ENCODE data around the gene ARHGAP6.

ARHGAP6 gene

GRCh38 chrX:11446336-11446735 is 219.4 kb downstream of the ARHGAP6 start:
- Histone ChIP-seq H3K79me2 (ENCODE audit: insufficient read depth, low read depth) (no peaks in the 10 kb centered on the region), H3K4me1 (ENCODE audit: low read depth, poor library complexity, severe bottlenecking) (no peaks in the 10 kb centered on the region), H3K4me2 (no peak overlapping the region), H3K9ac (no peak overlapping the region), H4K20me1 (ENCODE audit: insufficient read depth) (no peaks in the 10 kb centered on the region), H3K36me3 (ENCODE audit: insufficient read depth) (no peaks in the 10 kb centered on the region), H3K4me3 (IDR thresholded peaks at IDR 0.05; ENCODE audit: insufficient read depth, low read depth, low read length) (no peak overlapping the region), H3K27me3 (ENCODE audit: insufficient read depth, low read depth) (no peaks in the 10 kb centered on the region), H2AFZ (ENCODE audit: low read depth) (no peak overlapping the region), H3K27ac (no peak overlapping the region)
- no peak for TF ChIP-seq CTCF (conservative IDR thresholded peaks at IDR 0.05; ENCODE audit: low read depth, low read length)

- H3K36me3 ChIP-seq (ENCODE audit: insufficient read depth), result no peaks in the 10 kb centered on the region
- no peaks in the 10 kb centered on the region for H3K4me1 ChIP-seq (ENCODE audit: low read depth, poor library complexity, severe bottlenecking)
- no peak overlapping the region for H3K4me2 ChIP-seq
- TF ChIP-seq CTCF (conservative IDR thresholded peaks at IDR 0.05; ENCODE audit: low read depth, low read length), result no peak
- H3K79me2 ChIP-seq (ENCODE audit: insufficient read depth, low read depth), result no peaks in the 10 kb centered on the region
- H4K20me1 ChIP-seq (ENCODE audit: insufficient read depth), result no peaks in the 10 kb centered on the region
- no peak overlapping the region for H3K9ac ChIP-seq
- no peak overlapping the region for H2AFZ ChIP-seq (ENCODE audit: low read depth)
- H3K27ac ChIP-seq, result no peak overlapping the region
- H3K4me3 ChIP-seq (IDR thresholded peaks at IDR 0.05; ENCODE audit: insufficient read depth, low read depth, low read length), result no peak overlapping the region
- no peaks in the 10 kb centered on the region for H3K27me3 ChIP-seq (ENCODE audit: insufficient read depth, low read depth)
Measured at GRCh38 chrX:11445540-11445939, 220.2 kb downstream of the ARHGAP6 start.

GRCh38 chrX:11444052-11444451 is 221.7 kb downstream of the ARHGAP6 start:
- peaks cover 10% of the 10 kb centered on the region for H3K4me1 ChIP-seq (ENCODE audit: low read depth, poor library complexity, severe bottlenecking)
- H3K27ac ChIP-seq, result no peak overlapping the region
- no peak overlapping the region for H3K4me2 ChIP-seq
- no peaks in the 10 kb centered on the region for H4K20me1 ChIP-seq (ENCODE audit: insufficient read depth)
- H3K27me3 ChIP-seq (ENCODE audit: insufficient read depth, low read depth), result no peaks in the 10 kb centered on the region
- H3K36me3 ChIP-seq (ENCODE audit: insufficient read depth), result no peaks in the 10 kb centered on the region
- TF ChIP-seq CTCF (conservative IDR thresholded peaks at IDR 0.05; ENCODE audit: low read depth, low read length), result no peak
- no peak overlapping the region for H2AFZ ChIP-seq (ENCODE audit: low read depth)
- H3K79me2 ChIP-seq (ENCODE audit: insufficient read depth, low read depth), result no peaks in the 10 kb centered on the region
- H3K4me3 ChIP-seq (IDR thresholded peaks at IDR 0.05; ENCODE audit: insufficient read depth, low read depth, low read length), result no peak overlapping the region
- no peak overlapping the region for H3K9ac ChIP-seq

- H2AFZ ChIP-seq (ENCODE audit: low read depth), result no peak overlapping the region
- no peak overlapping the region for H3K4me3 ChIP-seq (IDR thresholded peaks at IDR 0.05; ENCODE audit: insufficient read depth, low read depth, low read length)
- H3K4me2 ChIP-seq, result no peak overlapping the region; the same call in 1 of the 2 replicates
- H3K27me3 ChIP-seq (ENCODE audit: insufficient read depth, low read depth), result no peaks in the 10 kb centered on the region
- no peak for TF ChIP-seq CTCF (conservative IDR thresholded peaks at IDR 0.05; ENCODE audit: low read depth, low read length)
- H4K20me1 ChIP-seq (ENCODE audit: insufficient read depth), result no peaks in the 10 kb centered on the region
- no peaks in the 10 kb centered on the region for H3K36me3 ChIP-seq (ENCODE audit: insufficient read depth)
- H3K27ac ChIP-seq, result no peak overlapping the region
- H3K9ac ChIP-seq, result no peak overlapping the region
- no peaks in the 10 kb centered on the region for H3K79me2 ChIP-seq (ENCODE audit: insufficient read depth, low read depth)
- H3K4me1 ChIP-seq (ENCODE audit: low read depth, poor library complexity, severe bottlenecking), result peaks cover 43% of the 10 kb centered on the region
Measured at GRCh38 chrX:11439846-11440245, 225.9 kb downstream of the ARHGAP6 start.
